ENCODE measurements around the gene RENBP. TPM values are rescaled to one million over a fixed set of nuclear protein-coding genes. Genes with fewer than 3 reads are reported as not detected.

Gene RENBP
- total RNA-seq, 1 experiment from 2014 or later: 0.75 TPM

DNA sequence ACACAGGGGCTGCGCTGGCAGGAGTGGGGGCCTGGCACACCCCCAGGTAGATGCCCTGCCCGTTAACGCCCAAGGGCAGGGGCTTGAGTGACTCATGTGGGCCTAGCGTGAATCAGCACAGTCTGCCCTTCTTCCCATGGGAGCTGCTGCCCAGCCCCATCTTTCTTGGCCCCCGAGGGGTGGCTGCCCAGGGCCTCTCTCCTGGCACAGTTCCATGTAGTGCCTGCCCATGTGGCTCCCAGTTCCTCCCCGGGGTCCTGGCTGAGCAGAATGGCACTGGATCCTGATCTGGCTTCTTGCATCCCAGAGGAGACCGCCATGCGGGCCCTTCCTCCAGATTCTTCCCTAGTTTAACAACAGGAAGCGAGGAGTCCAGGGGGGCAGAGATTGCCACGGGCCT, 42.1 kb downstream of the RENBP start:
- no peaks in the 10 kb centered on the region for H3K4me1 Mint-ChIP-seq (ENCODE audit: low read depth, unreplicated experiment)
- ChIA-PET CTCF (no interaction called here), POLR2A (no interaction called here)
- no peak overlapping the region for H3K4me3 Mint-ChIP-seq (ENCODE audit: unreplicated experiment)
- no peaks in the 10 kb centered on the region for H3K4me1 ChIP-seq
- no peak overlapping the region for H3K27ac Mint-ChIP-seq (ENCODE audit: unreplicated experiment)
- DNase-seq: no peak
- H3K9me3 Mint-ChIP-seq (ENCODE audit: unreplicated experiment): no peaks in the 10 kb centered on the region
- H3K27me3 Mint-ChIP-seq (ENCODE audit: insufficient read depth, unreplicated experiment): no peaks in the 10 kb centered on the region
- intact Hi-C loops (cut with micrococcal nuclease; ENCODE audit: unreplicated experiment): no loop called here
- no peaks in the 10 kb centered on the region for H3K36me3 Mint-ChIP-seq (ENCODE audit: insufficient read depth, unreplicated experiment)
- no peaks in the 10 kb centered on the region for H3K27me3 ChIP-seq (replicated peaks; ENCODE audit: control insufficient read depth, insufficient read depth, low read length)
- BruUV-seq (replicated peaks): no TSS peak
- TF ChIP-seq, protein P1, sequence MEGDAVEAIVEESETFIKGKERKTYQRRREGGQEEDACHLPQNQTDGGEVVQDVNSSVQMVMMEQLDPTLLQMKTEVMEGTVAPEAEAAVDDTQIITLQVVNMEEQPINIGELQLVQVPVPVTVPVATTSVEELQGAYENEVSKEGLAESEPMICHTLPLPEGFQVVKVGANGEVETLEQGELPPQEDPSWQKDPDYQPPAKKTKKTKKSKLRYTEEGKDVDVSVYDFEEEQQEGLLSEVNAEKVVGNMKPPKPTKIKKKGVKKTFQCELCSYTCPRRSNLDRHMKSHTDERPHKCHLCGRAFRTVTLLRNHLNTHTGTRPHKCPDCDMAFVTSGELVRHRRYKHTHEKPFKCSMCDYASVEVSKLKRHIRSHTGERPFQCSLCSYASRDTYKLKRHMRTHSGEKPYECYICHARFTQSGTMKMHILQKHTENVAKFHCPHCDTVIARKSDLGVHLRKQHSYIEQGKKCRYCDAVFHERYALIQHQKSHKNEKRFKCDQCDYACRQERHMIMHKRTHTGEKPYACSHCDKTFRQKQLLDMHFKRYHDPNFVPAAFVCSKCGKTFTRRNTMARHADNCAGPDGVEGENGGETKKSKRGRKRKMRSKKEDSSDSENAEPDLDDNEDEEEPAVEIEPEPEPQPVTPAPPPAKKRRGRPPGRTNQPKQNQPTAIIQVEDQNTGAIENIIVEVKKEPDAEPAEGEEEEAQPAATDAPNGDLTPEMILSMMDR (IDR thresholded peaks at IDR 0.05; ENCODE audit: insufficient read depth in 1 of 2, low read depth in 1 of 2, low read length in 1 of 2, severe bottlenecking in 1 of 2, unreplicated experiment in 1 of 2): no peak
- H3K4me3 ChIP-seq (ENCODE audit: low read depth, low read length): no peak overlapping the region
- no peaks in the 10 kb centered on the region for H3K9me3 ChIP-seq
- no peaks in the 10 kb centered on the region for H3K36me3 ChIP-seq (ENCODE audit: control insufficient read depth, insufficient read depth, low read length)

GRCh38 chrX:153901753-153902140, 42.7 kb downstream of the RENBP start:
- no peaks in the 10 kb centered on the region for H3K9me3 ChIP-seq
- Mint-ChIP-seq H3K27ac (ENCODE audit: unreplicated experiment) (no peak overlapping the region), H3K9me3 (ENCODE audit: unreplicated experiment) (no peaks in the 10 kb centered on the region), H3K4me3 (ENCODE audit: unreplicated experiment) (no peak overlapping the region), H3K36me3 (ENCODE audit: insufficient read depth, unreplicated experiment) (no peaks in the 10 kb centered on the region), H3K27me3 (ENCODE audit: insufficient read depth, unreplicated experiment) (no peaks in the 10 kb centered on the region), H3K4me1 (ENCODE audit: low read depth, unreplicated experiment) (no peaks in the 10 kb centered on the region)
- POLR2A ChIA-PET: no interaction called here
- intact Hi-C loops (cut with micrococcal nuclease; ENCODE audit: unreplicated experiment): no loop called here
- H3K4me1 ChIP-seq: no peaks in the 10 kb centered on the region
- CTCF ChIA-PET: interaction anchor here (1.0 kb wide), 1 partner anchor 21 kb away, joined by 3 read pairs; no protein-coding TSS in a partner anchor
- BruUV-seq (replicated peaks): no TSS peak
- TF ChIP-seq, protein P1 (IDR thresholded peaks at IDR 0.05; ENCODE audit: insufficient read depth in 1 of 2, low read depth in 1 of 2, low read length in 1 of 2, severe bottlenecking in 1 of 2, unreplicated experiment in 1 of 2): no peak
- no peak for DNase-seq
- no peaks in the 10 kb centered on the region for H3K36me3 ChIP-seq (ENCODE audit: control insufficient read depth, insufficient read depth, low read length)
- H3K27me3 ChIP-seq (replicated peaks; ENCODE audit: control insufficient read depth, insufficient read depth, low read length): no peaks in the 10 kb centered on the region
- H3K4me3 ChIP-seq (ENCODE audit: low read depth, low read length): no peak overlapping the region

GRCh38 chrX:153900831-153901752, 43.4 kb downstream of the RENBP start:
- ChIA-PET POLR2A (no interaction called here), CTCF (interaction anchor here (1.0 kb wide), 1 partner anchor 22 kb away, joined by 3 read pairs; no protein-coding TSS in a partner anchor)
- Mint-ChIP-seq H3K27ac (ENCODE audit: unreplicated experiment) (no peak overlapping the region), H3K27me3 (ENCODE audit: insufficient read depth, unreplicated experiment) (no peaks in the 10 kb centered on the region), H3K4me3 (ENCODE audit: unreplicated experiment) (no peak overlapping the region), H3K36me3 (ENCODE audit: insufficient read depth, unreplicated experiment) (no peaks in the 10 kb centered on the region), H3K4me1 (ENCODE audit: low read depth, unreplicated experiment) (no peaks in the 10 kb centered on the region), H3K9me3 (ENCODE audit: unreplicated experiment) (no peaks in the 10 kb centered on the region)
- DNase-seq: peak; percentile 25 to 50
- Histone ChIP-seq H3K9me3 (no peaks in the 10 kb centered on the region), H3K4me1 (no peaks in the 10 kb centered on the region), H3K36me3 (ENCODE audit: control insufficient read depth, insufficient read depth, low read length) (no peaks in the 10 kb centered on the region), H3K27me3 (replicated peaks; ENCODE audit: control insufficient read depth, insufficient read depth, low read length) (no peaks in the 10 kb centered on the region), H3K4me3 (ENCODE audit: low read depth, low read length) (no peak overlapping the region)
- intact Hi-C loops (cut with micrococcal nuclease; ENCODE audit: unreplicated experiment): no loop called here
- TF ChIP-seq, protein P1 (IDR thresholded peaks at IDR 0.05; ENCODE audit: insufficient read depth in 1 of 2, low read depth in 1 of 2, low read length in 1 of 2, severe bottlenecking in 1 of 2, unreplicated experiment in 1 of 2): no peak
- BruUV-seq (replicated peaks): no TSS peak

Measured in Caco-2 (cell line).